Measurements from ENCODE around the gene CFAP43. TPM values are rescaled to one million over a fixed set of nuclear protein-coding genes. Genes with fewer than 3 reads are reported as not detected.

The CFAP43 gene
- total and polyA plus RNA-seq, 2 experiments from 2014 or later, result 0.24 to 0.44 TPM

DNA sequence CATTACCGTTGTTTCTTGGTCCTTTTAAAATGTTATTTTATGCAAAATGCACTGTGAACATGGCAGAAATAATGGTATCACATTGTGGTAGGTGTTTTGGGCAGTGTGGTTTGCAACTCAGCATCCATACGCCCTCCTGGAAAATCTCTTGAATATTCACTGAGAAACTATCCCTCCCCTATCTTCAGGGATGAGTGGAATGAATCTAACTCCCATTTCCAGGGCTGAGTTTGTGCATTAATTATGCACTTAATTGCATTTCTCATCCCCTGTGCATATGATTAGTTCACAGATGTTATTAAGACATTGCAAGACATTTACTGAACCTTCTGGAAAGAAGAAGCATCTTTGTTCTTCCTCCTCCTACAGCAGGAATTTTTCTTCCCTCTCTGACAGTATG, 36.5 kb downstream of the CFAP43 start:
- Histone ChIP-seq H4K20me1 (replicated peaks; ENCODE audit: insufficient read depth) (no peaks in the 10 kb centered on the region), H3K27ac (ENCODE audit: low read depth) (no peak overlapping the region), H3K4me3 (no peak overlapping the region), H3K4me2 (no peak overlapping the region), H2AFZ (no peak overlapping the region), H3K27me3 (ENCODE audit: insufficient read depth) (no peaks in the 10 kb centered on the region), H3K4me1 (ENCODE audit: insufficient read depth) (no peaks in the 10 kb centered on the region), H3K36me3 (ENCODE audit: insufficient read depth) (no peaks in the 10 kb centered on the region), H3F3A (replicated peaks; ENCODE audit: low read depth) (no peaks in the 10 kb centered on the region), H3K79me2 (replicated peaks; ENCODE audit: insufficient read depth) (no peaks in the 10 kb centered on the region), H3K9me2 (ENCODE audit: insufficient read depth) (no peaks in the 10 kb centered on the region)
- no peak overlapping the region for H3K27ac Mint-ChIP-seq
- no peak for DNase-seq (ENCODE audit: low spot score)
- no peaks in the 10 kb centered on the region for H3K36me3 Mint-ChIP-seq (ENCODE audit: low read depth)
- no peak overlapping the region for H3K4me3 Mint-ChIP-seq
- peaks cover 4% of the 10 kb centered on the region; the same call in 1 of the 3 replicates for H3K4me1 Mint-ChIP-seq
- TF ChIP-seq ZNF114 (CRISPR knock-in tag; IDR thresholded peaks at IDR 0.05), result no peak
- no peak for TF ChIP-seq JUNB (IDR thresholded peaks at IDR 0.05; ENCODE audit: unreplicated experiment)
- TF ChIP-seq EZH2 (IDR thresholded peaks at IDR 0.05; ENCODE audit: low read depth, unreplicated experiment), result no peak
- no peak for TF ChIP-seq NANOG (IDR thresholded peaks at IDR 0.05; ENCODE audit: borderline replicate concordance)
- no peak for TF ChIP-seq REST (IDR thresholded peaks at IDR 0.05; ENCODE audit: unreplicated experiment)
- no peak for TF ChIP-seq CTCF (conservative IDR thresholded peaks at IDR 0.05; ENCODE audit: low read depth in 2 of 2)
- no peak for TF ChIP-seq STAT1 (IDR thresholded peaks at IDR 0.05; ENCODE audit: unreplicated experiment)
- no peaks in the 10 kb centered on the region for H3K9me3 Mint-ChIP-seq
- no peak for ATAC-seq
- peaks cover 2% of the 10 kb centered on the region for H3K27me3 Mint-ChIP-seq (ENCODE audit: insufficient read depth, low read depth, poor library complexity)

GRCh38 chr10:104193787-104194186, 38.4 kb downstream of the CFAP43 start:
- no peak overlapping the region for H3K4me3 Mint-ChIP-seq
- DNase-seq (ENCODE audit: low spot score), result no peak
- TF ChIP-seq REST (IDR thresholded peaks at IDR 0.05; ENCODE audit: unreplicated experiment) (no peak), ZNF114 (CRISPR knock-in tag; IDR thresholded peaks at IDR 0.05) (no peak), EZH2phosphoT487 (IDR thresholded peaks at IDR 0.05; ENCODE audit: unreplicated experiment) (no peak), NANOG (IDR thresholded peaks at IDR 0.05; ENCODE audit: borderline replicate concordance) (no peak)

More at GRCh38 chr10:104193787-104194186, 38.4 kb downstream of the CFAP43 start:
- Mint-ChIP-seq H3K4me1 (peaks cover 4% of the 10 kb centered on the region; the same call in 1 of the 3 replicates), H3K27ac (no peak overlapping the region), H3K9me3 (no peaks in the 10 kb centered on the region), H3K36me3 (ENCODE audit: low read depth) (no peaks in the 10 kb centered on the region), H3K27me3 (ENCODE audit: insufficient read depth, low read depth, poor library complexity) (peaks cover 2% of the 10 kb centered on the region)
- Histone ChIP-seq H3F3A (replicated peaks; ENCODE audit: low read depth) (no peaks in the 10 kb centered on the region), H3K36me3 (ENCODE audit: insufficient read depth) (no peaks in the 10 kb centered on the region), H3K27ac (ENCODE audit: low read depth) (no peak overlapping the region), H3K4me2 (no peak overlapping the region), H2AFZ (no peak overlapping the region), H3K9me2 (ENCODE audit: insufficient read depth) (0 out of 2 replicates have a peak, but pooled peaks cover 3% of the 10 kb centered on the region), H3K4me1 (ENCODE audit: insufficient read depth) (no peaks in the 10 kb centered on the region), H4K20me1 (replicated peaks; ENCODE audit: insufficient read depth) (no peaks in the 10 kb centered on the region), H3K79me2 (replicated peaks; ENCODE audit: insufficient read depth) (no peaks in the 10 kb centered on the region), H3K4me3 (no peak overlapping the region), H3K27me3 (ENCODE audit: insufficient read depth) (no peaks in the 10 kb centered on the region)
- ATAC-seq, result no peak

Data from GM23338 (cell line).